PFSK-1 (cell line): Measurements from ENCODE around the gene CD63.

Source experiments
- POLR2AphosphoS5 ChIP-seq: IDR thresholded peaks from 2 replicates; pipeline ENCODE4 v1.6.1; 2012; ENCODE audit warnings: low read depth, mild to moderate bottlenecking, control low read depth, low read length, moderate library complexity
- REST ChIP-seq, 2 experiments: IDR thresholded peaks; 2 replicates each; pipeline versions ENCODE4 v1.6.1 to v1.8.0; 2011 to 2012; ENCODE audit warnings: low read depth in 2 of 2, low read length in 2 of 2, control low read depth in 1 of 2, inconsistent platforms in 1 of 2, mild to moderate bottlenecking in 1 of 2, moderate library complexity in 1 of 2; ENCODE audit not compliant: insufficient read depth in 1 of 2
- SIN3A ChIP-seq: IDR thresholded peaks from 2 replicates; pipeline ENCODE4 v1.6.1; 2012; ENCODE audit warnings: mild to moderate bottlenecking, low read length, moderate library complexity, borderline replicate concordance; ENCODE audit not compliant: insufficient read depth
- TAF1 ChIP-seq: IDR thresholded peaks from 2 replicates; pipeline ENCODE4 v1.6.1; 2012; ENCODE audit warnings: low read length, control low read depth, borderline replicate concordance; ENCODE audit not compliant: insufficient read depth

DNA sequence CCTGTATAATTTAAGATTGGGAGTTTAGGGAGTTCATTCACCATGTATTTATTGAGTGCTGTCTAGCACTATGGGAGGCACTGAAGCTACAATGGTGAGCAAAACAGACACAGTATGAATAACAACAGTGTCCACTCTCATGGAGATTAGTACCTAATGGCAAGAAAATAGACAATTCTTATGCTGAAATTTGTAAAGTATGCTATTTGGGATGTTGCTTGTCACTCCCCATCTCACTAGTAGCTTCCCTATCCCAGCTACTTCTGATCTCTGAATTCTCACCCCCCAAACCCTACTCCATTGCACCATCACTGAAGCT, 18.1 kb upstream of the CD63 start:
- TF ChIP-seq POLR2AphosphoS5: no peak
- TF ChIP-seq TAF1: no peak
- no peak for TF ChIP-seq REST (IDR thresholded peaks at IDR 0.05; ENCODE audit: insufficient read depth in 1 of 2, low read depth in 2 of 2, low read length in 2 of 2)
- TF ChIP-seq SIN3A: no peak
